WTC11 (cell line): ENCODE results near the gene TREX2. TPM values are rescaled to one million over a fixed set of nuclear protein-coding genes. Genes with fewer than 3 reads are reported as not detected.

Experiments used
- ATAC-seq: fragments of 200-7000 bp; cut with Tn5 transposase; 2 replicates; pipeline ENCODE4 v1.10.0; 2021; ENCODE audit warnings: mild to moderate bottlenecking, moderate library complexity
- CTCF ChIA-PET: fragments of 300-600 bp; sonication (Branson Sonifier 250); formaldehyde crosslinking; loops from one replicate; lab custom pipeline; 2021; ENCODE audit warnings: antibody characterized with exemption; lab: Charles Lee
- POLR2A ChIA-PET: fragments of 350-600 bp; sonication (Branson Sonifier 250); formaldehyde crosslinking; loops from one replicate; lab custom pipeline; 2021; ENCODE audit warnings: antibody characterized with exemption; lab: Charles Lee
- DNase-seq: peaks from one replicate; pipeline ENCODE4 v3.0.0; 2021; ENCODE audit warnings: low spot score
- H3K27ac Mint-ChIP-seq: 2 replicates; pipeline ENCODE4 v1.8.0; 2021; ENCODE audit warnings: mixed read lengths
- H3K27me3 Mint-ChIP-seq: 2 replicates; pipeline ENCODE4 v1.8.0; 2021; ENCODE audit warnings: low read depth, mild to moderate bottlenecking, moderate library complexity, mixed read lengths
- H3K36me3 Mint-ChIP-seq: 2 replicates; pipeline ENCODE4 v1.8.0; 2021; ENCODE audit warnings: mixed read lengths
- H3K4me1 Mint-ChIP-seq: 2 replicates; pipeline ENCODE4 v1.8.0; 2022; ENCODE audit warnings: mixed read lengths
- H3K4me3 Mint-ChIP-seq: 2 replicates; pipeline ENCODE4 v1.8.0; 2021; ENCODE audit warnings: mild to moderate bottlenecking, moderate library complexity, mixed read lengths
- H3K9me3 Mint-ChIP-seq: 2 replicates; pipeline ENCODE4 v1.8.0; 2021; ENCODE audit warnings: mixed read lengths
- FOXK1 ChIP-seq: sonication (generic); formaldehyde crosslinking; IDR thresholded peaks from 2 replicates; pipeline ENCODE4 v1.8.0; 2022; ENCODE audit warnings: mild to moderate bottlenecking, moderate library complexity, missing genetic modification reagents
- HMGA2 ChIP-seq: fragments of 250-450 bp; sonication (Bioruptor Pico); IDR thresholded peaks from 2 replicates; pipeline ENCODE4 v1.4.0; 2021; ENCODE audit warnings: mild to moderate bottlenecking, moderate library complexity
- JAZF1 ChIP-seq: fragments of 250-450 bp; sonication (Bioruptor Pico); IDR thresholded peaks from 2 replicates; pipeline ENCODE4 v1.9.0; 2021; ENCODE audit warnings: moderate library complexity, mild to moderate bottlenecking, inconsistent platforms
- MAX ChIP-seq: sonication (generic); formaldehyde crosslinking; IDR thresholded peaks from 2 replicates; pipeline ENCODE4 v1.8.0; 2022; ENCODE audit warnings: mild to moderate bottlenecking, missing genetic modification reagents
- MYBL2 ChIP-seq: sonication (generic); formaldehyde crosslinking; IDR thresholded peaks from 2 replicates; pipeline ENCODE4 v1.8.1; 2023; ENCODE audit warnings: mild to moderate bottlenecking, moderate library complexity, missing genetic modification reagents
- PRRX2 ChIP-seq: fragments of 250-450 bp; sonication (Bioruptor Pico); IDR thresholded peaks from 2 replicates; pipeline ENCODE4 v1.8.0; 2021; ENCODE audit warnings: mild to moderate bottlenecking
- SOX15 ChIP-seq: fragments of 250-450 bp; sonication (Bioruptor Pico); IDR thresholded peaks from 2 replicates; pipeline ENCODE4 v1.9.0; 2021; ENCODE audit warnings: mild to moderate bottlenecking
- SP1 ChIP-seq: sonication (generic); formaldehyde crosslinking; conservative IDR thresholded peaks from 2 replicates; pipeline ENCODE4 v1.8.1; 2022; ENCODE audit warnings: missing genetic modification reagents
- ZNF425 ChIP-seq: fragments of 250-450 bp; sonication (Bioruptor Pico); conservative IDR thresholded peaks from 2 replicates; pipeline ENCODE4 v1.9.0; 2021; ENCODE audit warnings: mild to moderate bottlenecking
- ZNF532 ChIP-seq: fragments of 250-450 bp; sonication (Bioruptor Pico); IDR thresholded peaks from 2 replicates; pipeline ENCODE4 v1.9.0; 2021; ENCODE audit warnings: mild to moderate bottlenecking, borderline replicate concordance
- total RNA-seq: library from RNA; stranded (reverse); gene quantifications from 3 replicates; pipeline ENCODE4 v1.2.3, GENCODE V29; 2021
- TF ChIP-seq, protein P1 (sequence below): sonication (generic); formaldehyde crosslinking; IDR thresholded peaks from 2 replicates; pipeline ENCODE4 v1.8.1; 2022; ENCODE audit warnings: low read depth, mild to moderate bottlenecking, moderate library complexity, missing genetic modification reagents, borderline replicate concordance
- TF ChIP-seq, protein P2 (sequence below): sonication (generic); formaldehyde crosslinking; IDR thresholded peaks from 2 replicates; pipeline ENCODE4 v1.8.0; 2023; ENCODE audit warnings: mild to moderate bottlenecking, missing genetic modification reagents
- TF ChIP-seq, protein P3 (sequence below): fragments of 200-600 bp; IDR thresholded peaks from 2 replicates; pipeline ENCODE4 v1.8.0; 2022; ENCODE audit warnings: antibody characterized with exemption
- TF ChIP-seq, protein P4 (sequence below): sonication (generic); formaldehyde crosslinking; IDR thresholded peaks from 2 replicates; pipeline ENCODE4 v1.8.1; 2023; ENCODE audit warnings: mild to moderate bottlenecking, missing genetic modification reagents, borderline replicate concordance

Gene TREX2
- total RNA-seq, 1 experiment from 2014 or later, result 1.5 TPM

GRCh38 chrX:153468008-153468580 is 22.2 kb upstream of the TREX2 start:
- Mint-ChIP-seq H3K27me3 (peaks cover under 1% of the 10 kb centered on the region), H3K4me3 (no peak overlapping the region), H3K27ac (no peak overlapping the region), H3K36me3 (no peaks in the 10 kb centered on the region), H3K9me3 (no peaks in the 10 kb centered on the region), H3K4me1 (no peaks in the 10 kb centered on the region)
- no peak for DNase-seq
- ATAC-seq, result no peak
- TF ChIP-seq SP1 (no peak), MAX (CRISPR knock-in tag) (no peak), HMGA2 (CRISPR knock-in tag) (no peak), ZNF532 (no peak), FOXK1 (no peak), PRRX2 (CRISPR knock-in tag) (no peak), MYBL2 (CRISPR knock-in tag) (no peak), ZNF425 (CRISPR knock-in tag) (no peak), SOX15 (no peak), JAZF1 (CRISPR knock-in tag) (no peak)
- TF ChIP-seq, protein P1, sequence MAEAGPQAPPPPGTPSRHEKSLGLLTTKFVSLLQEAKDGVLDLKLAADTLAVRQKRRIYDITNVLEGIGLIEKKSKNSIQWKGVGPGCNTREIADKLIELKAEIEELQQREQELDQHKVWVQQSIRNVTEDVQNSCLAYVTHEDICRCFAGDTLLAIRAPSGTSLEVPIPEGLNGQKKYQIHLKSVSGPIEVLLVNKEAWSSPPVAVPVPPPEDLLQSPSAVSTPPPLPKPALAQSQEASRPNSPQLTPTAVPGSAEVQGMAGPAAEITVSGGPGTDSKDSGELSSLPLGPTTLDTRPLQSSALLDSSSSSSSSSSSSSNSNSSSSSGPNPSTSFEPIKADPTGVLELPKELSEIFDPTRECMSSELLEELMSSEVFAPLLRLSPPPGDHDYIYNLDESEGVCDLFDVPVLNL (CRISPR knock-in tag), result no peak
- TF ChIP-seq, protein P2, sequence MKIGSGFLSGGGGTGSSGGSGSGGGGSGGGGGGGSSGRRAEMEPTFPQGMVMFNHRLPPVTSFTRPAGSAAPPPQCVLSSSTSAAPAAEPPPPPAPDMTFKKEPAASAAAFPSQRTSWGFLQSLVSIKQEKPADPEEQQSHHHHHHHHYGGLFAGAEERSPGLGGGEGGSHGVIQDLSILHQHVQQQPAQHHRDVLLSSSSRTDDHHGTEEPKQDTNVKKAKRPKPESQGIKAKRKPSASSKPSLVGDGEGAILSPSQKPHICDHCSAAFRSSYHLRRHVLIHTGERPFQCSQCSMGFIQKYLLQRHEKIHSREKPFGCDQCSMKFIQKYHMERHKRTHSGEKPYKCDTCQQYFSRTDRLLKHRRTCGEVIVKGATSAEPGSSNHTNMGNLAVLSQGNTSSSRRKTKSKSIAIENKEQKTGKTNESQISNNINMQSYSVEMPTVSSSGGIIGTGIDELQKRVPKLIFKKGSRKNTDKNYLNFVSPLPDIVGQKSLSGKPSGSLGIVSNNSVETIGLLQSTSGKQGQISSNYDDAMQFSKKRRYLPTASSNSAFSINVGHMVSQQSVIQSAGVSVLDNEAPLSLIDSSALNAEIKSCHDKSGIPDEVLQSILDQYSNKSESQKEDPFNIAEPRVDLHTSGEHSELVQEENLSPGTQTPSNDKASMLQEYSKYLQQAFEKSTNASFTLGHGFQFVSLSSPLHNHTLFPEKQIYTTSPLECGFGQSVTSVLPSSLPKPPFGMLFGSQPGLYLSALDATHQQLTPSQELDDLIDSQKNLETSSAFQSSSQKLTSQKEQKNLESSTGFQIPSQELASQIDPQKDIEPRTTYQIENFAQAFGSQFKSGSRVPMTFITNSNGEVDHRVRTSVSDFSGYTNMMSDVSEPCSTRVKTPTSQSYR (CRISPR knock-in tag), result no peak
- TF ChIP-seq, protein P3, sequence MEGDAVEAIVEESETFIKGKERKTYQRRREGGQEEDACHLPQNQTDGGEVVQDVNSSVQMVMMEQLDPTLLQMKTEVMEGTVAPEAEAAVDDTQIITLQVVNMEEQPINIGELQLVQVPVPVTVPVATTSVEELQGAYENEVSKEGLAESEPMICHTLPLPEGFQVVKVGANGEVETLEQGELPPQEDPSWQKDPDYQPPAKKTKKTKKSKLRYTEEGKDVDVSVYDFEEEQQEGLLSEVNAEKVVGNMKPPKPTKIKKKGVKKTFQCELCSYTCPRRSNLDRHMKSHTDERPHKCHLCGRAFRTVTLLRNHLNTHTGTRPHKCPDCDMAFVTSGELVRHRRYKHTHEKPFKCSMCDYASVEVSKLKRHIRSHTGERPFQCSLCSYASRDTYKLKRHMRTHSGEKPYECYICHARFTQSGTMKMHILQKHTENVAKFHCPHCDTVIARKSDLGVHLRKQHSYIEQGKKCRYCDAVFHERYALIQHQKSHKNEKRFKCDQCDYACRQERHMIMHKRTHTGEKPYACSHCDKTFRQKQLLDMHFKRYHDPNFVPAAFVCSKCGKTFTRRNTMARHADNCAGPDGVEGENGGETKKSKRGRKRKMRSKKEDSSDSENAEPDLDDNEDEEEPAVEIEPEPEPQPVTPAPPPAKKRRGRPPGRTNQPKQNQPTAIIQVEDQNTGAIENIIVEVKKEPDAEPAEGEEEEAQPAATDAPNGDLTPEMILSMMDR, result no peak
- TF ChIP-seq, protein P4, sequence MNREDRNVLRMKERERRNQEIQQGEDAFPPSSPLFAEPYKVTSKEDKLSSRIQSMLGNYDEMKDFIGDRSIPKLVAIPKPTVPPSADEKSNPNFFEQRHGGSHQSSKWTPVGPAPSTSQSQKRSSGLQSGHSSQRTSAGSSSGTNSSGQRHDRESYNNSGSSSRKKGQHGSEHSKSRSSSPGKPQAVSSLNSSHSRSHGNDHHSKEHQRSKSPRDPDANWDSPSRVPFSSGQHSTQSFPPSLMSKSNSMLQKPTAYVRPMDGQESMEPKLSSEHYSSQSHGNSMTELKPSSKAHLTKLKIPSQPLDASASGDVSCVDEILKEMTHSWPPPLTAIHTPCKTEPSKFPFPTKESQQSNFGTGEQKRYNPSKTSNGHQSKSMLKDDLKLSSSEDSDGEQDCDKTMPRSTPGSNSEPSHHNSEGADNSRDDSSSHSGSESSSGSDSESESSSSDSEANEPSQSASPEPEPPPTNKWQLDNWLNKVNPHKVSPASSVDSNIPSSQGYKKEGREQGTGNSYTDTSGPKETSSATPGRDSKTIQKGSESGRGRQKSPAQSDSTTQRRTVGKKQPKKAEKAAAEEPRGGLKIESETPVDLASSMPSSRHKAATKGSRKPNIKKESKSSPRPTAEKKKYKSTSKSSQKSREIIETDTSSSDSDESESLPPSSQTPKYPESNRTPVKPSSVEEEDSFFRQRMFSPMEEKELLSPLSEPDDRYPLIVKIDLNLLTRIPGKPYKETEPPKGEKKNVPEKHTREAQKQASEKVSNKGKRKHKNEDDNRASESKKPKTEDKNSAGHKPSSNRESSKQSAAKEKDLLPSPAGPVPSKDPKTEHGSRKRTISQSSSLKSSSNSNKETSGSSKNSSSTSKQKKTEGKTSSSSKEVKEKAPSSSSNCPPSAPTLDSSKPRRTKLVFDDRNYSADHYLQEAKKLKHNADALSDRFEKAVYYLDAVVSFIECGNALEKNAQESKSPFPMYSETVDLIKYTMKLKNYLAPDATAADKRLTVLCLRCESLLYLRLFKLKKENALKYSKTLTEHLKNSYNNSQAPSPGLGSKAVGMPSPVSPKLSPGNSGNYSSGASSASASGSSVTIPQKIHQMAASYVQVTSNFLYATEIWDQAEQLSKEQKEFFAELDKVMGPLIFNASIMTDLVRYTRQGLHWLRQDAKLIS (CRISPR knock-in tag), result no peak
- POLR2A ChIA-PET, result no interaction called here
- CTCF ChIA-PET, result no interaction called here
